PC-3 (cell line): ENCODE results near the gene BCAR1. TPM values are rescaled to one million over a fixed set of nuclear protein-coding genes. Genes with fewer than 3 reads are reported as not detected.

Experiments
- ATAC-seq: fragments of 200-7000 bp; cut with Tn5 transposase; 2 replicates; pipeline ENCODE4 v1.9.1; 2020; ENCODE audit warnings: mild to moderate bottlenecking, moderate library complexity
- BruUV-seq: library from RNA; stranded (reverse); fragments of 400-500 nt; replicated peaks from 2 replicates; lab custom pipeline; 2021; lab: Mats Ljungman, UMichigan
- CTCF ChIA-PET: fragments of 300-600 bp; sonication (Branson Sonifier 250); formaldehyde crosslinking; loops from one replicate; lab custom pipeline; 2022; ENCODE audit warnings: antibody characterized with exemption; lab: Charles Lee
- POLR2A ChIA-PET: fragments of 300-600 bp; sonication (Branson Sonifier 250); formaldehyde crosslinking; loops from one replicate; lab custom pipeline; 2022; ENCODE audit warnings: antibody characterized with exemption; ENCODE audit not compliant: unreplicated experiment; lab: Charles Lee
- DNase-seq: peaks from one replicate; pipeline ENCODE4 v3.0.0-alpha.2; 2015
- H2AFZ ChIP-seq: fragments of 300-600 bp; sonication (generic); 2 replicates; pipeline ENCODE4 v1.6.0; 2016; ENCODE audit warnings: antibody characterized with exemption, low read length
- H3F3A ChIP-seq: fragments of 300-600 bp; sonication (generic); one replicate; pipeline ENCODE4 v1.6.0; 2017; ENCODE audit warnings: antibody characterized with exemption, low read length, control low read depth, mild to moderate bottlenecking; ENCODE audit not compliant: unreplicated experiment
- H3K27ac ChIP-seq: fragments of 300-600 bp; sonication (generic); 2 replicates; pipeline ENCODE4 v1.5.1; 2016; ENCODE audit warnings: mild to moderate bottlenecking, low read length
- H3K27me3 ChIP-seq: fragments of 300-600 bp; sonication (generic); 2 replicates; pipeline ENCODE4 v1.6.1; 2016; ENCODE audit warnings: low read length, mixed read lengths
- H3K36me3 ChIP-seq: fragments of 300-600 bp; sonication (generic); 2 replicates; pipeline ENCODE4 v1.6.1; 2016; ENCODE audit warnings: low read depth, mixed run types, low read length, mixed read lengths
- H3K4me1 ChIP-seq: fragments of 300-600 bp; sonication (generic); 2 replicates; pipeline ENCODE4 v1.5.1; 2016; ENCODE audit warnings: low read length; ENCODE audit not compliant: insufficient read depth
- H3K4me2 ChIP-seq: fragments of 300-600 bp; sonication (generic); 2 replicates; pipeline ENCODE4 v1.6.0; 2016; ENCODE audit warnings: low read length
- H3K4me3 ChIP-seq: fragments of 300-600 bp; sonication (generic); 2 replicates; pipeline ENCODE4 v1.5.1; 2016; ENCODE audit warnings: mild to moderate bottlenecking, low read length, mixed read lengths
- H3K79me2 ChIP-seq: fragments of 300-600 bp; sonication (generic); 2 replicates; pipeline ENCODE4 v1.6.1; 2017; ENCODE audit warnings: low read length, mixed read lengths
- H3K9ac ChIP-seq: fragments of 300-600 bp; sonication (generic); 2 replicates; pipeline ENCODE4 v1.6.0; 2016; ENCODE audit warnings: mild to moderate bottlenecking, low read length
- H3K9me2 ChIP-seq: fragments of 300-600 bp; sonication (generic); replicated peaks from 2 replicates; pipeline ENCODE4 v1.6.1; 2016; ENCODE audit warnings: mixed run types, low read length, mixed read lengths
- H3K9me3 ChIP-seq: fragments of 300-600 bp; sonication (generic); 2 replicates; pipeline ENCODE4 v1.6.1; 2016; ENCODE audit warnings: low read length, mixed read lengths
- H4K20me1 ChIP-seq: fragments of 300-600 bp; sonication (generic); 2 replicates; pipeline ENCODE4 v1.6.1; 2016; ENCODE audit warnings: low read length, mixed read lengths
- EZH2 ChIP-seq: fragments of 300-600 bp; sonication (generic); IDR thresholded peaks from one replicate; pipeline ENCODE4 v1.6.1; 2017; ENCODE audit warnings: antibody characterized with exemption, mild to moderate bottlenecking, low read length; ENCODE audit not compliant: unreplicated experiment
- EZH2phosphoT487 ChIP-seq: fragments of 300-600 bp; sonication (generic); IDR thresholded peaks from 2 replicates; pipeline ENCODE4 v1.6.1; 2018; ENCODE audit warnings: mild to moderate bottlenecking, antibody characterized with exemption, low read length, borderline replicate concordance
- intact Hi-C: fragments of 100-400 bp; cut with micrococcal nuclease; formaldehyde crosslinking; loops from 2 replicates; pipeline ENCODE4 v1.9.0; 2023
- total RNA-seq: library from RNA; depleted of rRNA; stranded (reverse); fragments of >200 nt; gene quantifications from 2 replicates; pipeline ENCODE4 v1.2.3, GENCODE V29; 2014
- TF ChIP-seq, protein P1 (sequence below): fragments of 300-600 bp; sonication (generic); conservative IDR thresholded peaks from 2 replicates; pipeline ENCODE4 v1.5.1; 2017; ENCODE audit warnings: antibody characterized with exemption, low read depth, mild to moderate bottlenecking, low read length

BCAR1 gene
- total RNA-seq, 1 experiment from 2014 or later, result 49.3 TPM

DNA sequence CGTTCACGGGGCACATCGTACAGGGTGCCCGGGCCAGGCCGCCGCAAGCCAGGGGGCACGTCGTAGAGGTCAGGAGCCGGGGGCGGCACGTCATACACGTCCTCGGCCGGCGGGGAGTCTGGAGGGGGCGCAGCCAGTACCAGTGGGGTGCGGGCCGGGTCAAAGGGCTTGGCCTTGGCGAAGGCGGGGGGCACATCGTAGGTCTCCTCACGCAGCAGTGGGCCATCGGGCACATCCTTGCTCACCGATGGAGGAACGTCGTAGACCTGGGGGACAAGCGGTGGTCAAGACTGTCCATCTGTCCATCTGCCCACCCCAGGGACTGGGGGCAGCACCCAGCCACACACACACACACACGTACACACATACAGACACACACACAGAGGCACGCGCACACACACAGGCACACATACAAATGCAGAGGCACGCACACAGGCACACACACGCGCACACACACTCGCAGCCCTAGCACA lies 15.7 kb downstream of the BCAR1 start:
- Histone ChIP-seq H3K4me1 (peaks cover 9% of the 10 kb centered on the region; the same call in 1 of the 2 replicates), H3K4me2 (no peak overlapping the region), H3F3A (no peaks in the 10 kb centered on the region), H3K9ac (no peak overlapping the region), H3K27ac (no peak overlapping the region), H3K9me3 (no peaks in the 10 kb centered on the region), H4K20me1 (no peaks in the 10 kb centered on the region), H3K27me3 (no peaks in the 10 kb centered on the region), H3K36me3 (peaks cover 12% of the 10 kb centered on the region), H2AFZ (no peak overlapping the region), H3K79me2 (peaks cover 37% of the 10 kb centered on the region), H3K4me3 (no peak overlapping the region), H3K9me2 (no peaks in the 10 kb centered on the region)
- no TSS peak for BruUV-seq
- ChIA-PET CTCF (no interaction called here), POLR2A (no interaction called here)
- ATAC-seq (no peak), DNase-seq (no peak)
- TF ChIP-seq EZH2phosphoT487 (no peak), EZH2 (no peak)
- TF ChIP-seq, protein P1, sequence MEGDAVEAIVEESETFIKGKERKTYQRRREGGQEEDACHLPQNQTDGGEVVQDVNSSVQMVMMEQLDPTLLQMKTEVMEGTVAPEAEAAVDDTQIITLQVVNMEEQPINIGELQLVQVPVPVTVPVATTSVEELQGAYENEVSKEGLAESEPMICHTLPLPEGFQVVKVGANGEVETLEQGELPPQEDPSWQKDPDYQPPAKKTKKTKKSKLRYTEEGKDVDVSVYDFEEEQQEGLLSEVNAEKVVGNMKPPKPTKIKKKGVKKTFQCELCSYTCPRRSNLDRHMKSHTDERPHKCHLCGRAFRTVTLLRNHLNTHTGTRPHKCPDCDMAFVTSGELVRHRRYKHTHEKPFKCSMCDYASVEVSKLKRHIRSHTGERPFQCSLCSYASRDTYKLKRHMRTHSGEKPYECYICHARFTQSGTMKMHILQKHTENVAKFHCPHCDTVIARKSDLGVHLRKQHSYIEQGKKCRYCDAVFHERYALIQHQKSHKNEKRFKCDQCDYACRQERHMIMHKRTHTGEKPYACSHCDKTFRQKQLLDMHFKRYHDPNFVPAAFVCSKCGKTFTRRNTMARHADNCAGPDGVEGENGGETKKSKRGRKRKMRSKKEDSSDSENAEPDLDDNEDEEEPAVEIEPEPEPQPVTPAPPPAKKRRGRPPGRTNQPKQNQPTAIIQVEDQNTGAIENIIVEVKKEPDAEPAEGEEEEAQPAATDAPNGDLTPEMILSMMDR, result no peak
- intact Hi-C loops, result no loop called here

DNA sequence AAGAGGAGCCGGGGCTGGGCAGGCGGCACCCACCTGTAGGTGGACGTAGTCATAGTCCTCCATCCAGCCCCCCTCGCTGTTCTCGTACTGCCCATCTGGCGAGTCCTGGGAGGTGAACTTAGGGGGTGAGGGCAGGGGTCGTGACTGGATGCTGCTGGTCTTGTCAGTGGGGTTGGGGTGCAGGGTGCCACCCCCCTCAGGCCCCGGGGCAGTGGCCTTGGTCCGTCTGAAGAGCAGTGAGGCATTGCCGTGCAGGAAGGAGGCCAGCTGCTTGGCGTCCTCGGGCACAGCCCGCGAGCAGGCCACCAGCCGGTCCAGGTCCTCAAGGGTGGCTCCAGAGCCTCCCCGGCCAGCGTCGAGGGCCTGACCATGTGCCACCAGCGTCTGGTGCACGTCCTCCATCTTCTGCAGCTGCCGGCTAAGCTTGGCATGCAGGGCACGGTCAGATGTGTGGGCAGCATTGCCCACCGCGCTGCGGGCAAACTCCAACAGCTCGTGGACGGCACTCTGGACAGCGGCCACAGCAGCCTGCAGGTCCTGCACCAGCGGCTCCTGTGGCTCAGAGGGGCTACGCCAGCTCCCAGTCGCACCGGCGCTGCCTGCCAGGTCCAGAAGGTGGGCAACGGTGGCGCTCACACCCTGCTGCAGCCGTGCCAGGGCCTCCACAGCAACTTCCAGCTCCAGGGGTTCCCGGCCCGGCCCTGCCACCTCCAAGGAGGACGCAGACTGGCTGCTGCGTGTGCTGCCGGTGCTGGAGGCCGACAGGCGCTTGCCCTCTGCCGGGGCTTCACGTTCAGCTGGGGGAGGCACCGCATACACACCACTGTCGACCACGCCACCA lies 16.3 kb downstream of the BCAR1 start:
- ChIA-PET POLR2A (no interaction called here), CTCF (no interaction called here)
- Histone ChIP-seq H3K79me2 (peaks cover 30% of the 10 kb centered on the region), H3K4me2 (no peak overlapping the region), H3K9ac (no peak overlapping the region), H3K36me3 (peaks cover 15% of the 10 kb centered on the region), H4K20me1 (no peaks in the 10 kb centered on the region), H2AFZ (no peak overlapping the region), H3F3A (no peaks in the 10 kb centered on the region), H3K27ac (0 out of 2 replicates have a peak overlapping the region, but pooled peaks have one; percentile 51), H3K4me3 (no peak overlapping the region), H3K9me3 (no peaks in the 10 kb centered on the region), H3K4me1 (peaks cover 9% of the 10 kb centered on the region; the same call in 1 of the 2 replicates), H3K27me3 (no peaks in the 10 kb centered on the region), H3K9me2 (no peaks in the 10 kb centered on the region)
- no TSS peak for BruUV-seq
- DNase-seq (no peak), ATAC-seq (no peak)
- TF ChIP-seq EZH2, result no peak
- TF ChIP-seq, protein P1, result no peak
- TF ChIP-seq EZH2phosphoT487, result no peak
- intact Hi-C loops, result loop anchor here (1.0 to 5.0 kb wide), 3 partner anchors 10 to 150 kb away; no protein-coding TSS in a partner anchor

DNA sequence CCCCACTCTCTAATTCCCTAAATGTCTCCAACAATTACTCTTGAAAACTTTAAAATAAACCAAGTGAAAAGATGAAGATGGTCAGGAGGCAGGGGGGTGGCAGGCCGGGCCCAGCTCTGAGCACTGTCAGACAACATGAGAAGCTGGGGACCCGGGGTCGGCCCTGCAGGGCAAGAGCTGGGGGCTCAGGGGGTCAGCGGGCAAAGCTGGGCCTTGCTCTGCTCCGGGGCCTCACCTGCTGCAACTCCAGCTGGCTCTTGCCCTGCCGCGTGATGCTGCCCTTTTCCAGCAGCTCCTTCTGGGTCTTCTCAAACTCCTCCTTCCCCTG lies 17.8 kb downstream of the BCAR1 start:
- no peaks in the 10 kb centered on the region for H3K9me2 ChIP-seq
- no peaks in the 10 kb centered on the region for H3K27me3 ChIP-seq
- ChIA-PET CTCF (interaction anchor here (0.6 to 1.3 kb wide), 5 partner anchors 19 to 168 kb away, joined by 3 to 17 read pairs (median 7); no protein-coding TSS in a partner anchor), POLR2A (no interaction called here)
- no peaks in the 10 kb centered on the region for H3K9me3 ChIP-seq
- H3K9ac ChIP-seq, result no peak overlapping the region
- peaks cover 9% of the 10 kb centered on the region; the same call in 1 of the 2 replicates for H3K4me1 ChIP-seq
- H2AFZ ChIP-seq, result no peak overlapping the region
- H3K27ac ChIP-seq, result no peak overlapping the region
- DNase-seq, result no peak
- ATAC-seq, result no peak
- H3K79me2 ChIP-seq, result peaks cover 15% of the 10 kb centered on the region
- TF ChIP-seq, protein P1, result no peak
- no peak for TF ChIP-seq EZH2phosphoT487
- no peak for TF ChIP-seq EZH2
- no peak overlapping the region for H3K4me2 ChIP-seq
- H3F3A ChIP-seq, result no peaks in the 10 kb centered on the region
- H3K4me3 ChIP-seq, result no peak overlapping the region
- no TSS peak for BruUV-seq
- no peaks in the 10 kb centered on the region for H4K20me1 ChIP-seq
- peaks cover 20% of the 10 kb centered on the region for H3K36me3 ChIP-seq
- intact Hi-C loops, result loop anchor here (5.0 kb wide), 1 partner anchor 36 kb away; no protein-coding TSS in a partner anchor
